Spleen (tissue), 11 donors: ENCODE data around the gene EXOC6B. TPM values are rescaled to one million over a fixed set of nuclear protein-coding genes. Genes with fewer than 3 reads are reported as not detected.

Experiments
- DNase-seq: peaks from one replicate; pipeline ENCODE4 v3.0.0-alpha.2; 2020
- H3K27ac ChIP-seq, 8 donors: fragments of 200-600 bp; sonication (generic) in 7 of 8; 1 replicate in 4 of 8; 2 replicates in 4 of 8; pipeline versions ENCODE4 v1.5.0 to v1.8.0; 2016 to 2021; ENCODE audit warnings: inconsistent platforms in 4 of 8, mild to moderate bottlenecking in 4 of 8, moderate library complexity in 1 of 8
- H3K27me3 ChIP-seq, 7 donors: fragments of 200-600 bp; sonication (generic) in 6 of 7; replicated peaks in 1 of 7; 1 replicate in 4 of 7; 2 replicates in 3 of 7; pipeline versions ENCODE4 v1.5.0 to v1.8.0; 2016 to 2021; ENCODE audit warnings: inconsistent platforms in 3 of 7, mild to moderate bottlenecking in 1 of 7
- H3K36me3 ChIP-seq, 6 donors: fragments of 200-600 bp; sonication (generic) in 5 of 6; 1 replicate in 4 of 6; 2 replicates in 2 of 6; pipeline versions ENCODE4 v1.5.0 to v1.8.0; 2016 to 2021; ENCODE audit warnings: inconsistent platforms in 2 of 6
- H3K4me1 ChIP-seq, 6 donors: fragments of 200-600 bp; sonication (generic) in 5 of 6; 1 replicate in 3 of 6; 2 replicates in 3 of 6; pipeline versions ENCODE4 v1.5.0 to v1.8.0; 2016 to 2021; ENCODE audit warnings: inconsistent platforms in 3 of 6
- H3K4me3 ChIP-seq, 8 donors: fragments of 200-600 bp; sonication (generic) in 7 of 8; 1 replicate in 4 of 8; 2 replicates in 4 of 8; pipeline versions ENCODE4 v1.5.0 to v1.8.0; 2016 to 2021; ENCODE audit warnings: inconsistent platforms in 4 of 8, mild to moderate bottlenecking in 4 of 8, moderate library complexity in 2 of 8
- H3K9me3 ChIP-seq, 8 donors: fragments of 200-600 bp; sonication (generic) in 7 of 8; 1 replicate in 4 of 8; 2 replicates in 4 of 8; pipeline versions ENCODE4 v1.5.0 to v1.8.0; 2016 to 2021; ENCODE audit warnings: inconsistent platforms in 4 of 8
- CTCF ChIP-seq, 11 experiments: fragments of 200-600 bp in 7 of 11; fragments of 450-650 bp in 4 of 11; sonication (generic) in 4 of 11; IDR thresholded peaks in 8 of 11; conservative IDR thresholded peaks in 3 of 11; 1 replicate in 7 of 11; 2 replicates in 4 of 11; pipeline versions ENCODE4 v1.4.0 to v1.8.0; 2016 to 2021; ENCODE audit warnings: antibody characterized with exemption in 11 of 11, inconsistent platforms in 4 of 11, mild to moderate bottlenecking in 1 of 11
- POLR2A ChIP-seq, 3 donors: fragments of 450-650 bp; IDR thresholded peaks; one replicate each; pipeline ENCODE4 v1.5.1; 2017; ENCODE audit warnings: antibody characterized with exemption in 3 of 3, mild to moderate bottlenecking in 1 of 3
- POLR2AphosphoS5 ChIP-seq, 3 donors: sonication (generic); formaldehyde crosslinking; IDR thresholded peaks; one replicate each; pipeline ENCODE4 v1.5.1; 2017; ENCODE audit warnings: antibody characterized with exemption in 3 of 3
- WGBS, 5 donors: extraction: QIAGEN DNeasy Blood & Tissue Kit in 3 of 5; methylation state at CpG; one replicate each; pipeline versions ENCODE4 v1.1.5 to v1.1.7; 2013 to 2018; 5-methylcytosine and 5-hydroxymethylcytosine counted together
- intact Hi-C: fragments of 100-400 bp; cut with DNase I; formaldehyde crosslinking; loops from one replicate; pipeline ENCODE4 v1.15.0; 2023; ENCODE audit warnings: low total_unique reads
- polyA plus RNA-seq, 3 donors: library from polyadenylated mRNA; stranded (reverse); fragments of 200-250 nt; gene quantifications; one replicate each; pipeline ENCODE4 v1.2.1, GENCODE V29; 2013
- total RNA-seq, 7 donors: library from RNA; depleted of rRNA in 3 of 7; stranded (reverse); fragments of >200 nt in 3 of 7; fragmentation: NEBNext Ultra II Directional in 4 of 7; extraction: Animal tissue kit (Norgen Biotek cat#: 25700) in 4 of 7; gene quantifications; one replicate each; pipeline versions ENCODE4 v1.1.0 to v1.2.1, GENCODE V29; 2016 to 2021
- donor health status: healthy with polysubstance abuse.
- donor health status: DM: no; HTN: no; CAD: no; lungs with moderate emphysema.
- donor health status: DM: no; HTN: no; CAD: no.
- donor health status: Bipolar disorder and iron deficiency.
- donor health status: healthy.
- donor health status: DM: no; HTN: no; CAD: no.
- donor health status: DM: yes; HTN: yes; CAD: no.

The EXOC6B gene
- total and polyA plus RNA-seq, 10 donors: 1.0 to 27.9 (median 18.0) TPM

- H3K4me3 ChIP-seq: no peak overlapping the region
- no peak for TF ChIP-seq POLR2AphosphoS5 (IDR thresholded peaks at IDR 0.05)
- no peak for TF ChIP-seq CTCF (IDR thresholded peaks at IDR 0.05 in 8 of 11, conservative IDR thresholded peaks at IDR 0.05 in 3 of 11)
- TF ChIP-seq POLR2A (IDR thresholded peaks at IDR 0.05): no peak
- peaks cover 0 to 21% (median 0%) of the 10 kb centered on the region in 7 donors for H3K27me3 ChIP-seq
- no peaks in the 10 kb centered on the region for H3K36me3 ChIP-seq
- DNase-seq: no peak
- peaks cover 0 to 6% (median 1%) of the 10 kb centered on the region in 6 donors for H3K4me1 ChIP-seq
- no peak overlapping the region for H3K27ac ChIP-seq
- intact Hi-C loops: no loop called here
- 68 to 92% (median 81%) methylated on average over 3 of the region's 3 CpGs for WGBS, 5 donors
- no peaks in the 10 kb centered on the region for H3K9me3 ChIP-seq
Observed at GRCh38 chr2:72830273-72830672, 4.4 kb upstream of the EXOC6B start.

- H3K27me3 ChIP-seq: peaks cover 0 to 24% (median 0%) of the 10 kb centered on the region in 7 donors
- no peak overlapping the region for H3K27ac ChIP-seq
- no peaks in the 10 kb centered on the region for H3K9me3 ChIP-seq
- no peaks in the 10 kb centered on the region for H3K36me3 ChIP-seq
- intact Hi-C loops: no loop called here
- no peak overlapping the region for H3K4me3 ChIP-seq
- H3K4me1 ChIP-seq: peaks cover 6 to 19% (median 14%) of the 10 kb centered on the region in 6 donors
- TF ChIP-seq POLR2A (IDR thresholded peaks at IDR 0.05) (no peak), POLR2AphosphoS5 (IDR thresholded peaks at IDR 0.05) (no peak), CTCF (IDR thresholded peaks at IDR 0.05 in 8 of 11, conservative IDR thresholded peaks at IDR 0.05 in 3 of 11) (no peak)
- 70 to 89% (median 84%) methylated on average over 6 of the region's 6 CpGs for WGBS, 5 donors
- DNase-seq: no peak
Observed at GRCh38 chr2:72828840-72829507, 3.1 kb upstream of the EXOC6B start.

GRCh38 chr2:72827966-72828646 is 2.3 kb upstream of the EXOC6B start:
- H3K9me3 ChIP-seq: no peaks in the 10 kb centered on the region

More at GRCh38 chr2:72827966-72828646, 2.3 kb upstream of the EXOC6B start:
- no peak overlapping the region for H3K27ac ChIP-seq
- H3K4me1 ChIP-seq: peaks cover 10 to 27% (median 19%) of the 10 kb centered on the region in 6 donors
- intact Hi-C loops: no loop called here
- H3K36me3 ChIP-seq: no peaks in the 10 kb centered on the region
- TF ChIP-seq POLR2AphosphoS5 (IDR thresholded peaks at IDR 0.05) (no peak), POLR2A (IDR thresholded peaks at IDR 0.05) (no peak), CTCF (IDR thresholded peaks at IDR 0.05 in 8 of 11, conservative IDR thresholded peaks at IDR 0.05 in 3 of 11) (no peak)
- WGBS, 5 donors: 62 to 84% (median 79%) methylated on average over 5 of the region's 5 CpGs
- H3K4me3 ChIP-seq: no peak overlapping the region
- peaks cover 0 to 24% (median 0%) of the 10 kb centered on the region in 7 donors for H3K27me3 ChIP-seq
- no peak for DNase-seq
